ENCODE data around the gene LMTK3. TPM values are rescaled to one million over a fixed set of nuclear protein-coding genes. Genes with fewer than 3 reads are reported as not detected.

The LMTK3 gene
- total and polyA plus RNA-seq, 9 of the 15 experiments (the other 6 are each of a cell fraction or from before 2014, with no cell fraction given), result 0.35 to 12.3 (median 2.0) TPM; not detected in 2

GRCh38 chr19:48544856-48545750 is 33.5 kb upstream of the LMTK3 start:
- TF ChIP-seq PRDM10 (IDR thresholded peaks at IDR 0.05; ENCODE audit: partially characterized antibody), result peak; percentile 93
- TF ChIP-seq ZNF551 (CRISPR knock-in tag; IDR thresholded peaks at IDR 0.05), result no peak
- no peak for TF ChIP-seq SMAD1 (IDR thresholded peaks at IDR 0.05; ENCODE audit: low read depth, low read length, partially characterized antibody)
- no peak for TF ChIP-seq ZNF277 (CRISPR knock-in tag; IDR thresholded peaks at IDR 0.05; ENCODE audit: borderline replicate concordance)
- TF ChIP-seq JUN (IDR thresholded peaks at IDR 0.05; ENCODE audit: borderline replicate concordance, low read depth, low read length), result no peak
- no peak for TF ChIP-seq JUN (CRISPR knock-in tag; IDR thresholded peaks at IDR 0.05; ENCODE audit: borderline replicate concordance)
- TF ChIP-seq ZNF384 (IDR thresholded peaks at IDR 0.05; ENCODE audit: low read depth, low read length), result no peak
- ChIA-PET CTCF (ENCODE audit: low intra/inter-chr PET ratio) (no interaction called here), POLR2A (interaction anchor here (1.0 kb wide), 1 partner anchor 27 kb away, joined by 4 read pairs; no protein-coding TSS in a partner anchor)
- Histone ChIP-seq H3K4me3 (no peak overlapping the region), H3K36me3 (ENCODE audit: control insufficient read depth, insufficient read depth, low read length) (no peaks in the 10 kb centered on the region), H3K27me3 (ENCODE audit: control insufficient read depth in 2 of 2, insufficient read depth in 2 of 2, low read length in 2 of 2) (peaks cover 0 to 8% of the 10 kb centered on the region in 2 experiments; a peak in 2 of 5 replicates), H3K9ac (ENCODE audit: insufficient read depth in 1 of 2, low read depth in 2 of 2, low read length in 2 of 2) (peak overlapping the region in 1 of 2 experiments; percentile 58; a peak in 2 of 4 replicates), H3K4me1 (replicated peaks in 1 of 2; ENCODE audit: control insufficient read depth in 2 of 2, insufficient read depth in 2 of 2, low read length in 2 of 2) (peaks cover 2 to 17% of the 10 kb centered on the region in 2 experiments; a peak in 2 of 5 replicates), H3K27ac (ENCODE audit: extremely low read depth, low read depth, low read length) (no peak overlapping the region), H3K9me1 (ENCODE audit: control insufficient read depth, insufficient read depth, low read length) (no peaks in the 10 kb centered on the region), H3K79me2 (ENCODE audit: control insufficient read depth, insufficient read depth, low read length) (no peaks in the 10 kb centered on the region), H3K9me3 (replicated peaks; ENCODE audit: control insufficient read depth, insufficient read depth, low read depth, low read length) (no peaks in the 10 kb centered on the region), H2AFZ (ENCODE audit: low read depth, low read length) (no peak overlapping the region), H4K20me1 (replicated peaks; ENCODE audit: control insufficient read depth, insufficient read depth, low read length) (no peaks in the 10 kb centered on the region), H3K4me2 (ENCODE audit: insufficient read depth, low read length) (no peak overlapping the region)
- DNase-seq (ENCODE audit: extremely low read depth in 1 of 4, low spot score in 3 of 4), result no peak
- no TSS peak for BruUV-seq (replicated peaks)
- in situ Hi-C loops (cut with MboI) (no loop called here), intact Hi-C loops (cut with micrococcal nuclease) (no loop called here)
- WGBS (ENCODE audit: insufficient coverage, low coverage, missing lambda C conversion rate), result 29% methylated on average over 11 of the region's 25 CpGs
- ATAC-seq, result peak; percentile 42; the same call in 1 of the 3 replicates
- FAIRE-seq, result no peak
